Activated CD4-positive, alpha-beta memory T cell treated with anti-CD3 and anti-CD28 coated beads for 36 hours (primary cell): ENCODE data around the gene ANKLE1. TPM values are rescaled to one million over a fixed set of nuclear protein-coding genes. Genes with fewer than 3 reads are reported as not detected.
"Not testable (repeated sequence)": the region's sequence is repeated elsewhere in the genome, so short reads cannot be mapped to it uniquely, and the experiment has no call there.

Source experiments
- CTCF ChIA-PET: fragments of 350-600 bp; sonication (Branson Sonifier 250); formaldehyde crosslinking; loops from one replicate; lab custom pipeline; 2021; ENCODE audit warnings: antibody characterized with exemption, inconsistent platforms; lab: Charles Lee
- POLR2A ChIA-PET: fragments of 350-600 bp; sonication (Branson Sonifier 250); formaldehyde crosslinking; loops from one replicate; lab custom pipeline; 2021; ENCODE audit warnings: antibody characterized with exemption; lab: Charles Lee
- DNase-seq: peaks from one replicate; pipeline ENCODE4 v3.0.0-alpha.2; 2020
- H3K27ac Mint-ChIP-seq: one replicate; pipeline ENCODE4 v1.8.0; 2021; ENCODE audit warnings: mixed read lengths
- H3K27me3 Mint-ChIP-seq: one replicate; pipeline ENCODE4 v1.8.0; 2021; ENCODE audit warnings: mixed read lengths
- H3K36me3 Mint-ChIP-seq: one replicate; pipeline ENCODE4 v1.8.0; 2021; ENCODE audit warnings: mixed read lengths
- H3K4me1 Mint-ChIP-seq: one replicate; pipeline ENCODE4 v1.8.0; 2021; ENCODE audit warnings: low read depth, mixed read lengths
- H3K4me3 Mint-ChIP-seq: one replicate; pipeline ENCODE4 v1.8.0; 2021; ENCODE audit warnings: mild to moderate bottlenecking, mixed read lengths
- H3K9me3 Mint-ChIP-seq: one replicate; pipeline ENCODE4 v1.8.0; 2021; ENCODE audit warnings: mixed read lengths
- intact Hi-C: fragments of 100-400 bp; cut with micrococcal nuclease; formaldehyde crosslinking; loops from one replicate; pipeline ENCODE4 v1.15.1; 2023
- total RNA-seq, 2 experiments: library from RNA; stranded (reverse); gene quantifications; one replicate each; pipeline ENCODE4 v1.2.3, GENCODE V29; 2021

Gene ANKLE1
- total RNA-seq, 2 experiments from 2014 or later = 10.5 to 10.7 TPM

DNA sequence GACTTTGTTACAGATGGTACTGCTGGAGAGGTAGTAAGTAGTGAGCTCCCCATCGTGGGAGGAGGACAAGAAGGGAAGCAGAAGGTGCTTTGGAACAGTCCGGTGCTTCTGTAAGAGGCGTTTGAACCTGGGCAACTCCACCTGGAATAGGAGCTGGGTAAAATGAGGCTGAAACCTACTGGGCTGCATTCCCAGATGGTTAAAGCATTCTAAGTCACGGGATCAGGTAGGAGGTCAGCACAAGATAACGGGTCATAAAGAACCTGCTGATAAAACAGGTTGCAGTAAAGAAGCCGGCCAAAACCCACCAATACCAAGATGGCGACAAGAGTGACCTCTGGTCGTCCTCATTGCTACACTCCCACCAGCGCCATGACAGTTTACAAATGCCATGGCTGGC, 5.1 kb downstream of the ANKLE1 start:
- peaks cover 4% of the 10 kb centered on the region for H3K4me1 Mint-ChIP-seq
- CTCF ChIA-PET = interaction anchor here (0.6 kb wide), 1 partner anchor 26 kb away, joined by 3 read pairs; no protein-coding TSS in a partner anchor
- intact Hi-C loops = no loop called here
- no peak for DNase-seq
- H3K4me3 Mint-ChIP-seq = no peak overlapping the region
- H3K27ac Mint-ChIP-seq = no peak overlapping the region
- H3K36me3 Mint-ChIP-seq = peaks cover 3% of the 10 kb centered on the region
- no peaks in the 10 kb centered on the region for H3K9me3 Mint-ChIP-seq
- H3K27me3 Mint-ChIP-seq = peaks cover 3% of the 10 kb centered on the region
- POLR2A ChIA-PET = no interaction called here

DNA sequence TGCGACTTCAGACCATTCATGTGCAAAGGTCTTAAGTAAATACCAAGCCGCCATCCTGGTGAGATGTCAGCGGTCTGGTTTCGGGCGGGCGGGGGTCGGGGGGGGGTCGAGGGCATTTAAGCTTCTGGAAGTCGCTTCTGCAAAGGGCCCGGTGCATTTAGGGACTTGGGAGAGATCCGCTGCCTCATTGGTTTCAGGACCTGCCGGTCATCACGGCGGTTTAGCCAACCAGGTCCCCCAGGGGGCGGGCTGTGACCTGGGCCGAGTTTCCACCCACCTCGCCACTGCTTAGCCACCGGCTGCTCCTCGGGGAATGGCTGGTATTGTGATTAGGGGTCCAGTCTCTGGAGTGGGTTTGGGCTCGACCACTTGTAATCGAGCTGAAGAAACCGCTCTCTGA, 7.8 kb downstream of the ANKLE1 start:
- H3K36me3 Mint-ChIP-seq = peaks cover 3% of the 10 kb centered on the region
- no peaks in the 10 kb centered on the region for H3K9me3 Mint-ChIP-seq
- H3K4me3 Mint-ChIP-seq = no peak overlapping the region
- no peak overlapping the region for H3K27ac Mint-ChIP-seq
- ChIA-PET CTCF (interaction anchor here (1.6 kb wide), 1 partner anchor 16 kb away, joined by 7 read pairs; the partner anchor contains the start of gene MRPL34), POLR2A (no interaction called here)
- peaks cover 3% of the 10 kb centered on the region for H3K27me3 Mint-ChIP-seq
- H3K4me1 Mint-ChIP-seq = peaks cover 6% of the 10 kb centered on the region
- intact Hi-C loops = no loop called here
- DNase-seq = peak; percentile 75

DNA sequence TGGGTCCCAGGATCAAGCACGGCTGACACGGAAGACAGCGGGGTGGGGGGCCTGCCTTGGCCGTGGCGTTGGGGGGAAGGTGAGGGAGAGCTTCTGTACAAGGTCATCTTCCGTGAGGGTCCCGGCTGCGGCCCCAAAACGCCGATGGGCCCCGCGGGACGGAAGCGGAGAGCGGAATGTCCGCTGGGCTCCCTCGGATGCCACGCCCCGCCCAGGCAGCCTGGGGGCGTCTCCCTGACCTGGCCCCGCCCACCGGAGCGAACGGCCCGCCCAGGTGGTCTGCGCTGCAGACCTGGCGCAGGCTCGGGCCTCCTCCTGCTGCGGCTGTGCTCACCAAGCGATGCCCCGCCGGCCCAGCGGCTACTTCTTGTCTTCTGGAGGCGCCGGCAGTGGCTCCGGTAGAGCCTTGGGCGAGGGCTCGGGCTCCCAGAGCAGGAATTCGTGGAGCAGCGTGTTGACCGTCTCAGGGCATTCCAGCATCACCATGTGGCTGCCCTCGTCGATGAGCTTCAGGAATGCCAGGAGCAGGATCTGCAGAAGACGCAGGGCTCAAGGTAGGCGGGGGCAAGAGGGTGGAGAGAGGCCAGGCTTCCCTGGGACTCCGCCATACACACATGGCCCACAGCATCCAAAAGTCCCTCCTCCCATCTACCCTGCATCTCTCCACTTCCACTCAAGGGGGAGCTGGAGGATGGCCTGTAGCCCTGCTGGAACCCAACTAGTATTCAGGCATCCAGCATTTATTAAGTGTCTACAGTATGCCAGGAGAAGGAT, 10.8 kb downstream of the ANKLE1 start:
- POLR2A ChIA-PET = interaction anchor here (0.6 to 1.2 kb wide), 3 partner anchors 13 to 58 kb away, joined by 3 to 4 read pairs (median 3); partner anchors contain the start of gene MRPL34
- peak overlapping the region; percentile 28 for H3K27ac Mint-ChIP-seq
- CTCF ChIA-PET = interaction anchor here (0.6 to 3.4 kb wide), 14 partner anchors 10 to 197 kb away, joined by 3 to 24 read pairs (median 4); partner anchors contain the start of genes ABHD8, ANKLE1, ANO8 and BABAM1
- peak overlapping the region; percentile 86 for H3K4me3 Mint-ChIP-seq
- H3K27me3 Mint-ChIP-seq = peaks cover 3% of the 10 kb centered on the region
- H3K4me1 Mint-ChIP-seq = peaks cover 9% of the 10 kb centered on the region
- H3K9me3 Mint-ChIP-seq = no peaks in the 10 kb centered on the region
- H3K36me3 Mint-ChIP-seq = no peaks in the 10 kb centered on the region
- peak; percentile 86 for DNase-seq
- intact Hi-C loops = loop anchor here (1.0 kb wide), 1 partner anchor 94 kb away; no protein-coding TSS in a partner anchor

DNA sequence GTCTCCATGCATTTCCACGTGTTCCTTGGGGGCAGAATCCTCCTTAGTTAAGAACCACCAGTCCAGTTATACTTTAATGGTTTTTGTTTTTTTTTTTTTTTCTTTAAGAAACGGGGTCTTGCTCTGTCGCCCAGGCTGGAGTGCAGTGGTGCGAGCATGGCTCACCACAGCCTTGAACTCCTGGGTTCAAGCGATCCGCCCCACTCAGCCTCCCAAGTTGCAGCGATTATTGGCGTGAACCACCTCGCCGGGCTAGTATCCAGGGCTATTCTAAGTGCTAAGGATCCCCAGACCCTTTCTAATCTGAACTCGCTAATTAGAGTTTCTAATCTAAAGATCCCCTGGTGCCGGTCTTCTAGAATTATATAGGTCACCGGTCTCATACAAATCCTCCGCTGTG, 11.9 kb downstream of the ANKLE1 start:
- Mint-ChIP-seq H3K27me3 (peaks cover 3% of the 10 kb centered on the region), H3K27ac (no peak overlapping the region), H3K4me3 (no peak overlapping the region), H3K36me3 (peaks cover 3% of the 10 kb centered on the region), H3K9me3 (peaks cover 4% of the 10 kb centered on the region), H3K4me1 (peaks cover 9% of the 10 kb centered on the region)
- CTCF ChIA-PET = interaction anchor here (0.7 to 3.4 kb wide), 9 partner anchors 10 to 199 kb away, joined by 3 to 24 read pairs (median 11); partner anchors contain the start of genes ABHD8, ANKLE1, ANO8 and BABAM1
- intact Hi-C loops = no loop called here
- POLR2A ChIA-PET = no interaction called here
- DNase-seq = no peak

DNA sequence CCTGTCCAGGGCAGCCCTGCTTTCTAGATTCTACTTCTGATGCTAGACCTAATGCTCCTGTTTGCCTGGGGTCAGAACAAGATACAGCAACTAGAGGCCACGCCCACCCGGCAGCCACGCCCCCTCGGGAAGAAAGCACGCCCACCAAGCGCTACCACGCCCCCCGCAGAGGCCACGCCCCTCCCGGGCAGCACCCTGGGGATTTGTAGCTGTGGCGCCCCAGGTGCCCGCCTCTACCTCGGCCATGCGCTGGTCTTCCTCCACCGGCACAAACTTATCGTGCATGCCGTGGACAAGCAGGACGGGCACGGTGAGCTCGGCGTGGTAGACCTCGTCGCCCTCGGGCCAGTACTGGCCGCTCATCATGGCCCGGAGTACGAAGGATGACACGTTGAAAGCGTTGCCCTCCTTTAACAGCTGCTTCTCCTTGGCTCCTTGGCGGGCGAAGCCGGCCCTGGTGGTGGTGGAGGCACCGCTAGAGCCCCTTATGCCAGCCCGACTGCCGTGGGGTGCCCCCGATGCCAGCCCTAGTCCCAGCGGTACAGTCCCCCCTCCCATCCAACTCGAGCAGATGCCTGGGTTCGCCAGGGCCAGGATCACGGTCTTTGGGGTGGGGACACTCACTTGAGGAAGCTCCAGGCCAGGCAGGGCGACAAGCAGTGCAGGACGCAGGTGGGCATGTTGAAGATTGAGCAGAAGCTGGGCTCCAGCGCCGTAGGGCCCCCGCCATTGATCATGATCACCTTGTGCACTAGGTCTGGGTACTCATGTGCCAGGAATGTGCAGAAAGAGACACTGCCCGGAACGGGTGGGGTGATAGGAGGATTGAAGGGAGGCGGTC, 12.6 kb downstream of the ANKLE1 start:
- peaks cover 9% of the 10 kb centered on the region for H3K4me1 Mint-ChIP-seq
- H3K9me3 Mint-ChIP-seq = peaks cover 4% of the 10 kb centered on the region
- peaks cover 2% of the 10 kb centered on the region for H3K27me3 Mint-ChIP-seq
- H3K36me3 Mint-ChIP-seq = peaks cover 3% of the 10 kb centered on the region
- no peak overlapping the region for H3K27ac Mint-ChIP-seq
- intact Hi-C loops = no loop called here
- no peak overlapping the region for H3K4me3 Mint-ChIP-seq
- DNase-seq = peak; percentile 73
- ChIA-PET POLR2A (interaction anchor here (0.6 to 0.9 kb wide), 2 partner anchors 28 to 98 kb away, joined by 3 read pairs; partner anchors contain the start of gene BABAM1), CTCF (interaction anchor here (0.5 to 3.7 kb wide), 4 partner anchors 11 to 106 kb away, joined by 3 to 24 read pairs (median 12); partner anchors contain the start of gene MRPL34)

DNA sequence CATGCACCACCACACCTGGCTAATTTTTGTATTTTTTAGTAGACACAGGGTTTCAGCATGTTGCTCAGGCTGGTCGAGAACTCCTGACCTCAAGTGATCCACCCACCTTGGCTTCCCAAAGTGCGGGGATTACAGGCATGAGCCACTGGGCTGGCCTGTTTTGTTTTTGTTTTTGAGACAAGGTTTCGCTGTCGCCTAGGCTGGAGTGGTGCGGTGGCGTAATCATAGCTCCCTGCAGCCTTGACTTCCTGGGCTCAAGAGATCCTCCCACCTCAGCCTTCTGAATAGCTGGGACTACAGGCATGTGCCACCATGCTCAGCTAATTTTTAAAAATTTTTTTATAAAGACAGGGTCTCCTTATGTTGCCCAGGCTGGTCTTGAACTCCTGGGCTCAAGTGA, 13.8 kb downstream of the ANKLE1 start:
- CTCF ChIA-PET = interaction anchor here (3.7 kb wide), 1 partner anchor 9 kb away, joined by 18 read pairs; the partner anchor contains the start of gene MRPL34
- DNase-seq, H3K27ac Mint-ChIP-seq, H3K36me3 Mint-ChIP-seq, H3K9me3 Mint-ChIP-seq, intact Hi-C loops, POLR2A ChIA-PET, H3K27me3 Mint-ChIP-seq, H3K4me1 Mint-ChIP-seq, H3K4me3 Mint-ChIP-seq: not testable (repeated sequence)

DNA sequence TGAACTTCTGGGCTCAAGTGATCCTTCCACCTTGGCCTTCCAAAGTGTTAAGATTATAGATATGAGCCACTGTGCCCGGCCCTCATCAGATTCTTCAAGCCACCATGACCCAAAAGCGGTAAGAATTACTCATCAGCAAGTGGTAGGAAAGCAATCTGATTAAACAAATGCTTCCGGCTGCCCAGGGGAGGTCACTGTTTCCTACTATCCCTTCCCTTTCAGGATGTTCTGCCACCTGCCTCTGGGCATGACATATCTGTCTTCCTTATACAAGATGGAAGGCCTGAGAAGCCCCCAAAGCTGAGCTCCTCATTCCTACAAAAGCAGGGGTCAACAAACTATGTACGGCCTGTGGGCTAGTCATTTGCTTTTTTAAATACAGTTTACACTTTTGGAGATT, 14.6 kb downstream of the ANKLE1 start:
- peaks cover 3% of the 10 kb centered on the region for H3K36me3 Mint-ChIP-seq
- ChIA-PET POLR2A (no interaction called here), CTCF (interaction anchor here (3.7 kb wide), 1 partner anchor 9 kb away, joined by 18 read pairs; the partner anchor contains the start of gene MRPL34)
- H3K27ac Mint-ChIP-seq = peak overlapping the region; percentile 8
- DNase-seq = peak; percentile 35
- peaks cover 9% of the 10 kb centered on the region for H3K4me1 Mint-ChIP-seq
- H3K4me3 Mint-ChIP-seq = no peak overlapping the region
- peaks cover 4% of the 10 kb centered on the region for H3K9me3 Mint-ChIP-seq
- H3K27me3 Mint-ChIP-seq = no peaks in the 10 kb centered on the region
- intact Hi-C loops = no loop called here

DNA sequence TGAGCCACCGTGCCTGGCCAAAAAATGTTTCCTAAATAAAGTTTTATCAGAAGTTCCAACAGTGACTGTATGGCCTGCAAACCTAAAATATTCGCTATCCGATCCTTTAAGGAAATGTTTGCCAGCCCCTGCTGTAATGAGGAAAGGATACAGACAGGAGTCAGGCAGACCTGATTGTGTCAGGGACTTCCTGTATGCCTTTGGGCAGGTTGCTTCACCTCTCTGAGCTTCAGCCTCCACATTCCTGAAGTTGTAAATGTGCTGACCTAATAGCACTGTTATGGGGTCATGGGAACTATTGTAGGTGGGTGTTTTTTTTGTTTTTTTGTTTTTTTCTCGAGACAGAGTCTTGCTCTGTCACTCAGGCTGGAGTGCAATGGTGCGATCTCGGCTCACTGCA, 15.3 kb downstream of the ANKLE1 start:
- intact Hi-C loops = no loop called here
- H3K4me3 Mint-ChIP-seq = no peak overlapping the region
- ChIA-PET POLR2A (no interaction called here), CTCF (interaction anchor here (0.9 to 3.7 kb wide), 3 partner anchors 8 to 89 kb away, joined by 4 to 18 read pairs (median 12); partner anchors contain the start of gene MRPL34)
- H3K27me3 Mint-ChIP-seq = no peaks in the 10 kb centered on the region
- DNase-seq = no peak
- H3K36me3 Mint-ChIP-seq = peaks cover 3% of the 10 kb centered on the region
- H3K27ac Mint-ChIP-seq = no peak overlapping the region
- peaks cover 4% of the 10 kb centered on the region for H3K9me3 Mint-ChIP-seq
- peaks cover 6% of the 10 kb centered on the region for H3K4me1 Mint-ChIP-seq

DNA sequence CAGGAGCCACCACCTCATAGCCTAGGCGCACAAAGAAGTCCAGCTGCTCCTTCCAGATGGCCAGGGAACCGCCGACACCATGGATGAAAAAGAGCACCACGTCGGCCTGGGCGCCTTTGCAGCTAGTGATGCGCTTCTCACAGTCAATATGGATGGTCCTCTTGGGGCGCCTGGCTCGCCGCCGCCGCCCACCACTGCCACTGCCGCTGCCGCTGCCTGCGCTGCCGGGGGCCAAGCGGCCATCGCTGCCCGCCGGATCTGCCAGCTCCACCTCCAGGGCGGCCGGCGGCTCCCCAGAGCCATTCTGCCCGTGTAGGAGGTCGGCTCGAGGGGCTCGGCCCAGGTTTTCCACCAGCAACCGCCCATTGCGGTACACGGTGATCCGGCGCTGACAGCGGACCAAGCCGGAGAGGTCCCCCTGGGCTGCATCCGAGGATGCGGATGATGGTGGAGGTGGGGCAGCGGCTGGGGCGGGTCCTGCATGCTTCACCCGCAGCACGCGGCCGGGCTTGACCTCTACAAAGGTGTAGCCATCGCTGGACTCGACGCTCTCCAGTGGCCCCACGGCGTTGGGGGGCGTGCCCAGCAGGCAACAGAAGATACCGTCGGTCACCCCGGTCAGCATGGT, 19.4 kb downstream of the ANKLE1 start:
- POLR2A ChIA-PET = no interaction called here
- Mint-ChIP-seq H3K4me1 (peaks cover 27% of the 10 kb centered on the region), H3K27ac (no peak overlapping the region), H3K36me3 (peaks cover 3% of the 10 kb centered on the region), H3K4me3 (no peak overlapping the region), H3K27me3 (no peaks in the 10 kb centered on the region), H3K9me3 (peaks cover 4% of the 10 kb centered on the region)
- CTCF ChIA-PET = interaction anchor here (0.9 kb wide), 1 partner anchor 35 kb away, joined by 3 read pairs; no protein-coding TSS in a partner anchor
- intact Hi-C loops = no loop called here
- DNase-seq = no peak

DNA sequence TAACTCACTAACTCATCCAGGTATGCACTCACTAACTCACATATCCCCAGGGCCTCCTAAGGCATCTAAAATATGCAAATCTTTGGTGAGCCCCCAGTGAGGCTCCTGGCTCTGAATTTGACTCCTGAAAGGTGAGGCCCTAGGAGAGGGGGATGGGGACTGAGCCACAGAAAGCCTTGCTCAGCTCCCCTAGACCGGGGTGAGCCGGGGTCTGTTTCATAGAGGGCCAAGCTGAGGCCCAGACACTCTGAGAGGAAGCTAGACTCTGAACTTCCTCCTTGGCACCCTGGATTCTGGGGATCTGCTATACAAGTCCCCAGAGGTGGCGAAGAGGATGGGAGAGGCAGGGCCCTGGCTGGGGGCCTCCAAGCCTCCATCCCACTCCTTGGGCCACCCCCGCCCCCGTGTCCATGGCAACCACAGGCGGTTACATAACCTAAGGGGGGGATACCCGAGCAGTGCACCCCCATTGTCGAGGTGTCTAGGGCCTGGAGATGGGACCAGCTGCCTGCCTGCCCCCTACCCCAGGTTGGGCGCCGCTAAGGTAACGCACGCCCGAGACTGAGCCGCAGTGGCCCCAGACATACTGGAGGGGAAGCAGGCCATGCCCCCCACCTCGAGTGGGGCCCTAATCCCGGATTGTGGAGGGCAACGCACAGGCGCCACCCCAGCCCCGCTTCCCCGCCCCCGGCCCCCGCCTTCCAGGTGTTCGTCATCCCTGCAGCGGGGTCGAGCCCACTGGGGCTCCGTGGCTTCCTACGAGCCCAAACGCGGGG, 20.9 kb downstream of the ANKLE1 start:
- intact Hi-C loops = no loop called here
- POLR2A ChIA-PET = no interaction called here
- CTCF ChIA-PET = interaction anchor here (1.5 to 2.4 kb wide), 2 partner anchors 10 to 19 kb away, joined by 4 to 12 read pairs; no protein-coding TSS in a partner anchor
- no peak for DNase-seq
- Mint-ChIP-seq H3K27me3 (no peaks in the 10 kb centered on the region), H3K9me3 (peaks cover 4% of the 10 kb centered on the region), H3K27ac (no peak overlapping the region), H3K4me3 (peak overlapping the region; percentile 64), H3K36me3 (peaks cover 3% of the 10 kb centered on the region), H3K4me1 (peaks cover 38% of the 10 kb centered on the region)
